GM23338 (cell line): ENCODE measurements around the gene HTT.
"Not testable (repeated sequence)": the region's sequence is repeated elsewhere in the genome, so short reads cannot be mapped to it uniquely, and the experiment has no call there.

ENCODE experiments used
- CREB1 ChIP-seq: fragments of 250-450 bp; sonication (Bioruptor Pico); IDR thresholded peaks from 2 replicates; pipeline ENCODE4 v1.5.0; 2020; ENCODE audit warnings: low read depth, mild to moderate bottlenecking, moderate library complexity
- ETS1 ChIP-seq: IDR thresholded peaks from 2 replicates; pipeline ENCODE4 v1.6.1; 2016; ENCODE audit warnings: antibody characterized with exemption
- EZH2 ChIP-seq: fragments of 200-600 bp; sonication (generic); IDR thresholded peaks from one replicate; pipeline ENCODE4 v1.8.0; 2017; ENCODE audit warnings: antibody characterized with exemption, mild to moderate bottlenecking, low read depth; ENCODE audit not compliant: unreplicated experiment
- EZH2phosphoT487 ChIP-seq: fragments of 200-600 bp; sonication (generic); IDR thresholded peaks from one replicate; pipeline ENCODE4 v1.8.1; 2018; ENCODE audit warnings: antibody characterized with exemption; ENCODE audit not compliant: unreplicated experiment
- JUNB ChIP-seq: IDR thresholded peaks from one replicate; pipeline ENCODE4 v1.6.1; 2016; ENCODE audit warnings: antibody characterized with exemption; ENCODE audit not compliant: unreplicated experiment
- NANOG ChIP-seq: IDR thresholded peaks from 2 replicates; pipeline ENCODE4 v1.6.1; 2016; ENCODE audit warnings: antibody characterized with exemption, borderline replicate concordance
- POLR2AphosphoS5 ChIP-seq: IDR thresholded peaks from 2 replicates; pipeline ENCODE4 v1.6.1; 2016; ENCODE audit warnings: antibody characterized with exemption, low read depth
- STAT1 ChIP-seq: IDR thresholded peaks from one replicate; pipeline ENCODE4 v1.6.1; 2016; ENCODE audit warnings: antibody characterized with exemption; ENCODE audit not compliant: unreplicated experiment
- ZNF114 ChIP-seq: fragments of 250-450 bp; sonication (Bioruptor Pico); IDR thresholded peaks from 2 replicates; pipeline ENCODE4 v1.5.0; 2020; ENCODE audit warnings: mild to moderate bottlenecking, moderate library complexity
- ZNF331 ChIP-seq: fragments of 250-450 bp; sonication (Bioruptor Pico); IDR thresholded peaks from 2 replicates; pipeline ENCODE4 v1.5.0; 2020; ENCODE audit warnings: low read depth, mild to moderate bottlenecking, moderate library complexity
- ZNF462 ChIP-seq: fragments of 250-450 bp; sonication (Bioruptor Pico); IDR thresholded peaks from 2 replicates; pipeline ENCODE4 v1.5.0; 2020; ENCODE audit warnings: mild to moderate bottlenecking, moderate library complexity
- TF ChIP-seq, protein P1 (sequence below), 2 experiments: fragments of 200-600 bp in 1 of 2; sonication (generic) in 1 of 2; conservative IDR thresholded peaks; 2 replicates each; pipeline versions ENCODE4 v1.5.1 to v1.6.1; 2016 to 2017; ENCODE audit warnings: antibody characterized with exemption in 2 of 2, low read depth in 2 of 2, mild to moderate bottlenecking in 2 of 2, moderate library complexity in 1 of 2
- TF ChIP-seq, protein P2 (sequence below): IDR thresholded peaks from one replicate; pipeline ENCODE4 v1.6.1; 2018; ENCODE audit warnings: antibody characterized with exemption; ENCODE audit not compliant: unreplicated experiment

DNA sequence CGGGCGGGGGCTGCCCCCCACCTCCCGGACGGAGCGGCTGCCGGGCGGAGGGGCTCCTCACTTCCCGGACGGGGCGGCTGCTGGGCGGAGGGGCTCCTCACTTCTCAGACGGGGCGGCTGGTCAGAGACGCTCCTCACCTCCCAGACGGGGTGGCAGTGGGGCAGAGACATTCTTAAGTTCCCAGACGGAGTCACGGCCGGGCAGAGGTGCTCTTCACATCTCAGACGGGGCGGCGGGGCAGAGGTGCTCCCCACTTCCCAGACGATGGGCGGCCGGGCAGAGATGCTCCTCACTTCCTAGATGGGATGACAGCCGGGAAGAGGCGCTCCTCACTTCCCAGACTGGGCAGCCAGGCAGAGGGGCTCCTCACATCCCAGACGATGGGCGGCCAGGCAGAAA lies 20.2 kb downstream of the HTT start:
- TF ChIP-seq, protein P1, sequence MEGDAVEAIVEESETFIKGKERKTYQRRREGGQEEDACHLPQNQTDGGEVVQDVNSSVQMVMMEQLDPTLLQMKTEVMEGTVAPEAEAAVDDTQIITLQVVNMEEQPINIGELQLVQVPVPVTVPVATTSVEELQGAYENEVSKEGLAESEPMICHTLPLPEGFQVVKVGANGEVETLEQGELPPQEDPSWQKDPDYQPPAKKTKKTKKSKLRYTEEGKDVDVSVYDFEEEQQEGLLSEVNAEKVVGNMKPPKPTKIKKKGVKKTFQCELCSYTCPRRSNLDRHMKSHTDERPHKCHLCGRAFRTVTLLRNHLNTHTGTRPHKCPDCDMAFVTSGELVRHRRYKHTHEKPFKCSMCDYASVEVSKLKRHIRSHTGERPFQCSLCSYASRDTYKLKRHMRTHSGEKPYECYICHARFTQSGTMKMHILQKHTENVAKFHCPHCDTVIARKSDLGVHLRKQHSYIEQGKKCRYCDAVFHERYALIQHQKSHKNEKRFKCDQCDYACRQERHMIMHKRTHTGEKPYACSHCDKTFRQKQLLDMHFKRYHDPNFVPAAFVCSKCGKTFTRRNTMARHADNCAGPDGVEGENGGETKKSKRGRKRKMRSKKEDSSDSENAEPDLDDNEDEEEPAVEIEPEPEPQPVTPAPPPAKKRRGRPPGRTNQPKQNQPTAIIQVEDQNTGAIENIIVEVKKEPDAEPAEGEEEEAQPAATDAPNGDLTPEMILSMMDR (conservative IDR thresholded peaks at IDR 0.05; ENCODE audit: low read depth in 2 of 2) = not testable (repeated sequence)
- not testable (repeated sequence) for TF ChIP-seq EZH2; ZNF114 (CRISPR knock-in tag); POLR2AphosphoS5; CREB1 (CRISPR knock-in tag); EZH2phosphoT487; ZNF331 (CRISPR knock-in tag); STAT1; JUNB; NANOG; ETS1; ZNF462
- TF ChIP-seq, protein P2, sequence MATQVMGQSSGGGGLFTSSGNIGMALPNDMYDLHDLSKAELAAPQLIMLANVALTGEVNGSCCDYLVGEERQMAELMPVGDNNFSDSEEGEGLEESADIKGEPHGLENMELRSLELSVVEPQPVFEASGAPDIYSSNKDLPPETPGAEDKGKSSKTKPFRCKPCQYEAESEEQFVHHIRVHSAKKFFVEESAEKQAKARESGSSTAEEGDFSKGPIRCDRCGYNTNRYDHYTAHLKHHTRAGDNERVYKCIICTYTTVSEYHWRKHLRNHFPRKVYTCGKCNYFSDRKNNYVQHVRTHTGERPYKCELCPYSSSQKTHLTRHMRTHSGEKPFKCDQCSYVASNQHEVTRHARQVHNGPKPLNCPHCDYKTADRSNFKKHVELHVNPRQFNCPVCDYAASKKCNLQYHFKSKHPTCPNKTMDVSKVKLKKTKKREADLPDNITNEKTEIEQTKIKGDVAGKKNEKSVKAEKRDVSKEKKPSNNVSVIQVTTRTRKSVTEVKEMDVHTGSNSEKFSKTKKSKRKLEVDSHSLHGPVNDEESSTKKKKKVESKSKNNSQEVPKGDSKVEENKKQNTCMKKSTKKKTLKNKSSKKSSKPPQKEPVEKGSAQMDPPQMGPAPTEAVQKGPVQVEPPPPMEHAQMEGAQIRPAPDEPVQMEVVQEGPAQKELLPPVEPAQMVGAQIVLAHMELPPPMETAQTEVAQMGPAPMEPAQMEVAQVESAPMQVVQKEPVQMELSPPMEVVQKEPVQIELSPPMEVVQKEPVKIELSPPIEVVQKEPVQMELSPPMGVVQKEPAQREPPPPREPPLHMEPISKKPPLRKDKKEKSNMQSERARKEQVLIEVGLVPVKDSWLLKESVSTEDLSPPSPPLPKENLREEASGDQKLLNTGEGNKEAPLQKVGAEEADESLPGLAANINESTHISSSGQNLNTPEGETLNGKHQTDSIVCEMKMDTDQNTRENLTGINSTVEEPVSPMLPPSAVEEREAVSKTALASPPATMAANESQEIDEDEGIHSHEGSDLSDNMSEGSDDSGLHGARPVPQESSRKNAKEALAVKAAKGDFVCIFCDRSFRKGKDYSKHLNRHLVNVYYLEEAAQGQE = not testable (repeated sequence)
